MCF 10A (cell line): ENCODE results near the gene CDKN2C. TPM values are rescaled to one million over a fixed set of nuclear protein-coding genes. Genes with fewer than 3 reads are reported as not detected.
A peak's percentile ranks its signal among the peaks of the same experiment; 100 is the strongest.

Experiments
- BruUV-seq: library from RNA; stranded (reverse); fragments of 400-500 nt; replicated peaks from 2 replicates; lab custom pipeline; 2021; lab: Mats Ljungman, UMichigan
- CTCF ChIA-PET: fragments of 300-600 bp; sonication (Branson Sonifier 250); formaldehyde crosslinking; extraction: SDS; loops from one replicate; lab custom pipeline; 2021; ENCODE audit warnings: antibody characterized with exemption, inconsistent platforms; lab: Yijun Ruan, JAX
- POLR2A ChIA-PET: fragments of 300-600, 350-650 bp; sonication (Branson Sonifier 250); formaldehyde crosslinking; extraction: SDS; loops from one replicate; lab custom pipeline; 2020; ENCODE audit warnings: antibody characterized with exemption, inconsistent platforms; lab: Yijun Ruan, JAX
- DNase-seq: peaks from one replicate; pipeline ENCODE4 v3.0.0-alpha.2; 2018; ENCODE audit not compliant: unreplicated experiment
- H3K27ac Mint-ChIP-seq: one replicate; pipeline ENCODE4 v1.8.0; 2022; ENCODE audit warnings: mild to moderate bottlenecking, low read depth, mixed read lengths; ENCODE audit not compliant: unreplicated experiment
- H3K27me3 Mint-ChIP-seq: one replicate; pipeline ENCODE4 v1.8.0; 2022; ENCODE audit warnings: mixed read lengths; ENCODE audit not compliant: insufficient read depth, unreplicated experiment
- H3K36me3 Mint-ChIP-seq: one replicate; pipeline ENCODE4 v1.8.0; 2022; ENCODE audit warnings: mild to moderate bottlenecking, moderate library complexity, mixed read lengths; ENCODE audit not compliant: insufficient read depth, unreplicated experiment
- H3K4me1 Mint-ChIP-seq: one replicate; pipeline ENCODE4 v1.8.0; 2022; ENCODE audit warnings: mixed read lengths; ENCODE audit not compliant: insufficient read depth, unreplicated experiment
- H3K4me3 Mint-ChIP-seq: one replicate; pipeline ENCODE4 v1.8.0; 2022; ENCODE audit warnings: mild to moderate bottlenecking, moderate library complexity, mixed read lengths; ENCODE audit not compliant: unreplicated experiment
- H3K9me3 Mint-ChIP-seq: one replicate; pipeline ENCODE4 v1.8.0; 2022; ENCODE audit warnings: mixed read lengths; ENCODE audit not compliant: unreplicated experiment
- intact Hi-C: fragments of 100-400 bp; cut with micrococcal nuclease; formaldehyde crosslinking; loops from 2 replicates; pipeline ENCODE4 v1.14.1; 2022
- total RNA-seq: library from RNA; stranded (reverse); gene quantifications from 2 replicates; pipeline ENCODE4 v1.2.3, GENCODE V29; 2022
- TF ChIP-seq, protein P1 (sequence below): fragments of 200-600 bp; IDR thresholded peaks from one replicate; pipeline ENCODE4 v1.8.0; 2022; ENCODE audit warnings: antibody characterized with exemption, mild to moderate bottlenecking; ENCODE audit not compliant: unreplicated experiment

Gene CDKN2C
- total RNA-seq, 1 experiment from 2014 or later = 2.7 TPM

DNA sequence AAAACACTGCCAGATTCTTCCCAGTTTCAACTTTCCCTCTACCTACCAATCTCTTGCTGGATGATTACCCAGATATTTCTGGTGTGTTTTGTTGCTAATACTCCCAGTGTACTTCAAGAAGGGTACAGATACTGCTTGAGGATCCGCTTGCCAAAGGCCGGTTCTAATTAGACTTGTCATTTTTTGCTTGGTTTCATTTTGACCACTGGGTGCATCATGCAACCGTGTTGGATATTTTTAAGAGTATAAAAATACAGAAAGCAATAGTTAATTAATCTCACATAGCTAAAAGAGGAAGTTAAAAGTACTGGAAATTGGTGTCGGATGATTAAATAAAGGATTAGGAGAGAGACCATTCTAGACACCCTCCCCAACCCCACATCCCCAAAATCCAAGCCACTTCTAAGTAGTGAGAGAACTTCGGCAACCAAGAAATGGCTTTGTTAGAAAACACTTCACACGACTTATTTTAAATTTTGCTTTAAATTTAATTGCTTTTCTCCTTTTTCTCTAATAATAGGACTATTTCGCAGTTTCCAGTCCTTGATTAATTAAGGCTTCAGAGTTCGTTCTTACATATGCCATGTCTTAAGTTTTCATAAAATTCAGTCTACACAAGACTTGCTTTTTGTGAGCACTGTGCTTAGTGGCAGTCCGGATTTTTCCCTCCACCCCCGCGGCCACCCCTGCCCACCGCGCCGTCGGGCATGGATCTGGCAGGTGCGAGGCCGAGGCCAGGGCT lies 2.5 kb upstream of the CDKN2C start:
- intact Hi-C loops = loop anchor here (5.0 to 10.0 kb wide), 4 partner anchors 40 to 217 kb away; no protein-coding TSS in a partner anchor
- ChIA-PET POLR2A (interaction anchor here (0.6 to 4.7 kb wide), 9 partner anchors 7 to 551 kb away, joined by 3 to 124 read pairs (median 5); partner anchors contain the start of genes EPS15 and FAF1), CTCF (interaction anchor here (0.6 to 2.3 kb wide), 7 partner anchors 10 to 250 kb away, joined by 3 to 14 read pairs (median 4); no protein-coding TSS in a partner anchor)
- Mint-ChIP-seq H3K36me3 (peaks cover 11% of the 10 kb centered on the region), H3K9me3 (no peaks in the 10 kb centered on the region), H3K27ac (peak overlapping the region; percentile 95), H3K4me3 (peak overlapping the region; percentile 86), H3K27me3 (no peaks in the 10 kb centered on the region), H3K4me1 (peaks cover 7% of the 10 kb centered on the region)
- TF ChIP-seq, protein P1, sequence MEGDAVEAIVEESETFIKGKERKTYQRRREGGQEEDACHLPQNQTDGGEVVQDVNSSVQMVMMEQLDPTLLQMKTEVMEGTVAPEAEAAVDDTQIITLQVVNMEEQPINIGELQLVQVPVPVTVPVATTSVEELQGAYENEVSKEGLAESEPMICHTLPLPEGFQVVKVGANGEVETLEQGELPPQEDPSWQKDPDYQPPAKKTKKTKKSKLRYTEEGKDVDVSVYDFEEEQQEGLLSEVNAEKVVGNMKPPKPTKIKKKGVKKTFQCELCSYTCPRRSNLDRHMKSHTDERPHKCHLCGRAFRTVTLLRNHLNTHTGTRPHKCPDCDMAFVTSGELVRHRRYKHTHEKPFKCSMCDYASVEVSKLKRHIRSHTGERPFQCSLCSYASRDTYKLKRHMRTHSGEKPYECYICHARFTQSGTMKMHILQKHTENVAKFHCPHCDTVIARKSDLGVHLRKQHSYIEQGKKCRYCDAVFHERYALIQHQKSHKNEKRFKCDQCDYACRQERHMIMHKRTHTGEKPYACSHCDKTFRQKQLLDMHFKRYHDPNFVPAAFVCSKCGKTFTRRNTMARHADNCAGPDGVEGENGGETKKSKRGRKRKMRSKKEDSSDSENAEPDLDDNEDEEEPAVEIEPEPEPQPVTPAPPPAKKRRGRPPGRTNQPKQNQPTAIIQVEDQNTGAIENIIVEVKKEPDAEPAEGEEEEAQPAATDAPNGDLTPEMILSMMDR = no peak
- no TSS peak for BruUV-seq
- no peak for DNase-seq

GRCh38 chr1:50968158-50968820 lies 1.8 kb upstream of the CDKN2C start:
- Mint-ChIP-seq H3K36me3 (peaks cover 11% of the 10 kb centered on the region), H3K27ac (peak overlapping the region; percentile 95), H3K27me3 (no peaks in the 10 kb centered on the region)

DNA sequence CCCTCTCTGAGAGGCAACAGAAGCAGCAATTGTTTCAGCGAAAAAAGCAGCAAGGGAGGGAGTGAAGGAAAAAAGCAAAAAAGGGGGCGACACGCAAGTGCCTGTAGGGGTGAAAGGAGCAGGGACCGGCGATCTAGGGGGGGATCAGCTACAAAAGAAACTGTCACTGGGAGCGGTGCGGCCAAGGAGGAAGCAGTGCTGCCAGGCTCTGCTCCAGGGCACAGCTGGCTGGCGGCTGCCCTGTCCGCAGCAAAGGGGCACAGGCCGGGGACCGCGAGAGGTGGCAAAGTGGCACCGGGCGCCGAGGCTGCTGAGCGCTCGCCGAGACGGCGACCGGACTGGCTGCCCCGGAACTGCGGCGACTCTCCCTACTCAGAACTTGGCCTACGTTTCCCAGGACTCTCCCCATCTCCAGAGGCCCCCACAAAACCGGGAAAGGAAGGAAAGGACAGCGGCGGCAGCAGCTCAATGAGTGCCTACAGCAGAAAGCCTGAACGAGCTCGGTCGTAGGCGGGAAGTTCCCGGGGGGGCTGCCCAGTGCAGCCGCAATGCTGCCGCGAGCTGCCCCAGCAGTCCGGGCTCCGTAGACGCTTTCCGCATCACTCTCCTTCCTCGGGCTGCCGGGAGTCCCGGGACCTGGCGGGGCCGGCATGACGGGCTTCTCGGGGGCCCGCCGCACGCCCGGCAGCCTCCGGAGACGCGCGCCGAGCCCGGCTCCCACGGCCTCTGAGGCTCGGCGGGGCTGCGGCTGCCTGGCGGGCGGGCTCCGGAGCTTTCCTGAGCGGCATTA lies 1.0 kb upstream of the CDKN2C start:
- BruUV-seq = no TSS peak
- CTCF ChIA-PET = interaction anchor here (0.5 to 2.8 kb wide), 13 partner anchors 8 to 658 kb away, joined by 3 to 14 read pairs (median 5); partner anchors contain the start of gene FAF1
- Mint-ChIP-seq H3K27ac (peak overlapping the region; percentile 96), H3K36me3 (peaks cover 11% of the 10 kb centered on the region), H3K4me3 (peak overlapping the region; percentile 86), H3K27me3 (no peaks in the 10 kb centered on the region), H3K4me1 (peaks cover 14% of the 10 kb centered on the region), H3K9me3 (no peaks in the 10 kb centered on the region)
- no peak for DNase-seq
- intact Hi-C loops = loop anchor here (5.0 to 10.0 kb wide), 4 partner anchors 42 to 216 kb away; no protein-coding TSS in a partner anchor
- POLR2A ChIA-PET = interaction anchor here (0.7 to 4.7 kb wide), 14 partner anchors 9 to 550 kb away, joined by 3 to 124 read pairs (median 5); partner anchors contain the start of genes EPS15, FAF1 and RNF11
- TF ChIP-seq, protein P1 = no peak

More at GRCh38 chr1:50968158-50968820, 1.8 kb upstream of the CDKN2C start:
- intact Hi-C loops = loop anchor here (5.0 to 10.0 kb wide), 4 partner anchors 41 to 217 kb away; no protein-coding TSS in a partner anchor
- peaks cover 8% of the 10 kb centered on the region for H3K4me1 Mint-ChIP-seq
- TF ChIP-seq, protein P1 = peak; percentile 42
- BruUV-seq = TSS peak; percentile 41
- CTCF ChIA-PET = interaction anchor here (0.5 to 2.8 kb wide), 11 partner anchors 8 to 659 kb away, joined by 3 to 14 read pairs (median 6); partner anchors contain the start of gene FAF1
- no peaks in the 10 kb centered on the region for H3K9me3 Mint-ChIP-seq
- H3K4me3 Mint-ChIP-seq = peak overlapping the region; percentile 86
- POLR2A ChIA-PET = interaction anchor here (0.6 to 4.7 kb wide), 14 partner anchors 8 to 551 kb away, joined by 3 to 124 read pairs (median 5); partner anchors contain the start of genes EPS15, FAF1 and RNF11
- peak; percentile 91 for DNase-seq
